HEK293 (cell line): ENCODE results near the gene ELL2.

ENCODE experiments used
- HIC1 ChIP-seq: fragments of 450-650 bp; formaldehyde crosslinking; IDR thresholded peaks from 2 replicates; pipeline ENCODE4 v1.5.1; 2016; ENCODE audit warnings: missing biosample characterization, missing genetic modification characterization
- HOXD13 ChIP-seq: sonication (generic); formaldehyde crosslinking; IDR thresholded peaks from 2 replicates; pipeline ENCODE4 v1.8.0; 2022; ENCODE audit warnings: missing genetic modification reagents, borderline replicate concordance
- KLF1 ChIP-seq: fragments of 450-650 bp; formaldehyde crosslinking; IDR thresholded peaks from 2 replicates; pipeline ENCODE4 v1.5.1; 2016; ENCODE audit warnings: missing biosample characterization, missing genetic modification characterization
- MEIS1 ChIP-seq: sonication (generic); formaldehyde crosslinking; IDR thresholded peaks from 2 replicates; pipeline ENCODE4 v1.8.1; 2022; ENCODE audit warnings: missing genetic modification reagents, mild to moderate bottlenecking, borderline replicate concordance
- PRDM2 ChIP-seq: fragments of 450-650 bp; formaldehyde crosslinking; IDR thresholded peaks from 2 replicates; pipeline ENCODE4 v1.5.1; 2016; ENCODE audit warnings: missing biosample characterization, missing genetic modification characterization, borderline replicate concordance
- PRDM6 ChIP-seq: fragments of 450-650 bp; formaldehyde crosslinking; IDR thresholded peaks from 2 replicates; pipeline ENCODE4 v1.5.1; 2017; ENCODE audit warnings: missing biosample characterization, missing genetic modification characterization
- SALL2 ChIP-seq: fragments of 450-650 bp; formaldehyde crosslinking; IDR thresholded peaks from 2 replicates; pipeline ENCODE4 v1.5.0; 2017; ENCODE audit warnings: missing biosample characterization, mild to moderate bottlenecking, missing genetic modification characterization, borderline replicate concordance
- SCRT1 ChIP-seq: fragments of 450-650 bp; formaldehyde crosslinking; IDR thresholded peaks from 2 replicates; pipeline ENCODE4 v1.5.1; 2016; ENCODE audit warnings: missing biosample characterization, missing genetic modification characterization, borderline replicate concordance
- TRIM28 ChIP-seq: IDR thresholded peaks from 2 replicates; pipeline ENCODE4 v1.6.1; 2011; ENCODE audit warnings: low read length, control low read depth, borderline replicate concordance
- ZBTB17 ChIP-seq: fragments of 450-650 bp; formaldehyde crosslinking; IDR thresholded peaks from 2 replicates; pipeline ENCODE4 v1.5.1; 2016; ENCODE audit warnings: missing biosample characterization, missing genetic modification characterization
- ZBTB26 ChIP-seq: fragments of 450-650 bp; formaldehyde crosslinking; optimal IDR thresholded peaks from 2 replicates; pipeline ENCODE3; 2016; ENCODE audit warnings: missing biosample characterization, mild to moderate bottlenecking, missing genetic modification characterization
- ZBTB48 ChIP-seq: fragments of 450-650 bp; formaldehyde crosslinking; IDR thresholded peaks from 2 replicates; pipeline ENCODE4 v1.5.1; 2016; ENCODE audit warnings: missing biosample characterization, missing genetic modification characterization
- ZFP3 ChIP-seq: fragments of 450-650 bp; formaldehyde crosslinking; IDR thresholded peaks from 2 replicates; pipeline ENCODE4 v1.5.1; 2016; ENCODE audit warnings: low read depth, missing biosample characterization, missing genetic modification characterization
- ZFP69B ChIP-seq: fragments of 450-650 bp; formaldehyde crosslinking; IDR thresholded peaks from 2 replicates; pipeline ENCODE4 v1.5.1; 2016; ENCODE audit warnings: missing biosample characterization, missing genetic modification characterization
- ZNF121 ChIP-seq: fragments of 450-650 bp; formaldehyde crosslinking; IDR thresholded peaks from 2 replicates; pipeline ENCODE4 v1.5.1; 2016; ENCODE audit warnings: missing biosample characterization, missing genetic modification characterization
- ZNF132 ChIP-seq: fragments of 450-650 bp; formaldehyde crosslinking; IDR thresholded peaks from 2 replicates; pipeline ENCODE4 v1.5.1; 2017; ENCODE audit warnings: missing biosample characterization, missing genetic modification characterization, borderline replicate concordance
- ZNF133 ChIP-seq: fragments of 450-650 bp; formaldehyde crosslinking; IDR thresholded peaks from 2 replicates; pipeline ENCODE4 v1.5.1; 2016; ENCODE audit warnings: missing biosample characterization, missing genetic modification characterization
- ZNF155 ChIP-seq: fragments of 450-650 bp; formaldehyde crosslinking; IDR thresholded peaks from 2 replicates; pipeline ENCODE4 v1.5.1; 2016; ENCODE audit warnings: missing biosample characterization, missing genetic modification characterization
- ZNF350 ChIP-seq: fragments of 450-650 bp; formaldehyde crosslinking; IDR thresholded peaks from 2 replicates; pipeline ENCODE4 v1.5.0; 2017; ENCODE audit warnings: missing biosample characterization, mild to moderate bottlenecking, missing genetic modification characterization
- ZNF426 ChIP-seq: fragments of 450-650 bp; formaldehyde crosslinking; IDR thresholded peaks from 2 replicates; pipeline ENCODE4 v1.5.1; 2017; ENCODE audit warnings: missing biosample characterization, missing genetic modification characterization, mild to moderate bottlenecking, inconsistent platforms, moderate library complexity
- ZNF433 ChIP-seq: fragments of 450-650 bp; formaldehyde crosslinking; IDR thresholded peaks from 2 replicates; pipeline ENCODE4 v1.5.1; 2016; ENCODE audit warnings: missing biosample characterization, missing genetic modification characterization, low read depth
- ZNF48 ChIP-seq: fragments of 450-650 bp; formaldehyde crosslinking; IDR thresholded peaks from 2 replicates; pipeline ENCODE4 v1.5.1; 2016; ENCODE audit warnings: missing biosample characterization, missing genetic modification characterization
- ZNF530 ChIP-seq: fragments of 450-650 bp; formaldehyde crosslinking; IDR thresholded peaks from 2 replicates; pipeline ENCODE4 v1.5.1; 2016; ENCODE audit warnings: low read depth, missing biosample characterization, missing genetic modification characterization
- ZNF549 ChIP-seq: fragments of 450-650 bp; IDR thresholded peaks from 2 replicates; pipeline ENCODE4 v1.5.1; 2018; ENCODE audit warnings: missing biosample characterization, missing genetic modification characterization, mild to moderate bottlenecking, inconsistent platforms, moderate library complexity
- ZNF660 ChIP-seq: fragments of 450-650 bp; IDR thresholded peaks from 2 replicates; pipeline ENCODE4 v1.5.1; 2018; ENCODE audit warnings: missing biosample characterization, mild to moderate bottlenecking, missing genetic modification characterization
- ZNF768 ChIP-seq: fragments of 450-650 bp; formaldehyde crosslinking; IDR thresholded peaks from 2 replicates; pipeline ENCODE4 v1.5.1; 2018; ENCODE audit warnings: missing biosample characterization, mild to moderate bottlenecking, missing genetic modification characterization
- ZNF785 ChIP-seq: fragments of 450-650 bp; formaldehyde crosslinking; IDR thresholded peaks from 2 replicates; pipeline ENCODE4 v1.5.1; 2016; ENCODE audit warnings: missing biosample characterization, missing genetic modification characterization
- ZSCAN18 ChIP-seq: fragments of 450-650 bp; formaldehyde crosslinking; IDR thresholded peaks from 2 replicates; pipeline ENCODE4 v1.5.1; 2016; ENCODE audit warnings: missing biosample characterization, missing genetic modification characterization
- ZSCAN30 ChIP-seq: fragments of 450-650 bp; IDR thresholded peaks from 2 replicates; pipeline ENCODE4 v1.5.1; 2018; ENCODE audit warnings: missing biosample characterization, mild to moderate bottlenecking, missing genetic modification characterization, moderate library complexity

ELL2 gene

GRCh38 chr5:95861221-95861863 is 100.3 kb downstream of the ELL2 start (continued):
- TF ChIP-seq ZBTB48 (tag by site-specific recombination), result no peak
- no peak for TF ChIP-seq HOXD13
- TF ChIP-seq SALL2 (tag by site-specific recombination), result no peak
- TF ChIP-seq ZFP69B (tag by site-specific recombination), result 0 out of 2 replicates have a peak, but pooled peaks have one; percentile 7
- peak; percentile 98 for TF ChIP-seq ZNF660 (tag by site-specific recombination)
- no peak for TF ChIP-seq ZSCAN18 (tag by site-specific recombination)
- TF ChIP-seq ZNF549 (tag by site-specific recombination), result no peak
- TF ChIP-seq ZBTB17, result peak; percentile 79
- TF ChIP-seq ZSCAN30 (tag by site-specific recombination), result peak; percentile 41; the same call in 1 of the 2 replicates
- TF ChIP-seq ZNF768 (tag by site-specific recombination), result no peak
- TF ChIP-seq ZNF121, result no peak
- TF ChIP-seq ZNF785, result no peak
- no peak for TF ChIP-seq ZNF350
- no peak for TF ChIP-seq SCRT1 (tag by site-specific recombination)
- peak; percentile 85 for TF ChIP-seq TRIM28
- TF ChIP-seq ZNF426 (tag by site-specific recombination), result no peak
- peak; percentile 57; the same call in 1 of the 2 replicates for TF ChIP-seq PRDM6 (tag by site-specific recombination)
- TF ChIP-seq ZFP3 (tag by site-specific recombination), result no peak
- TF ChIP-seq ZNF433 (tag by site-specific recombination), result no peak
- TF ChIP-seq ZNF155 (tag by site-specific recombination), result no peak
- TF ChIP-seq ZNF530 (tag by site-specific recombination), result no peak
- TF ChIP-seq ZNF132 (tag by site-specific recombination), result no peak
- no peak for TF ChIP-seq ZNF48 (tag by site-specific recombination)
- TF ChIP-seq ZNF133 (tag by site-specific recombination), result no peak
- no peak for TF ChIP-seq KLF1 (tag by site-specific recombination)
- TF ChIP-seq PRDM2 (tag by site-specific recombination), result no peak
- TF ChIP-seq HIC1, result no peak
- TF ChIP-seq ZBTB26 (tag by site-specific recombination), result no peak
- no peak for TF ChIP-seq MEIS1
